ENCODE measurements around the gene PRMT5. TPM values are rescaled to one million over a fixed set of nuclear protein-coding genes. Genes with fewer than 3 reads are reported as not detected.

The PRMT5 gene
- total RNA-seq, 1 experiment from 2014 or later, result 101 TPM

DNA sequence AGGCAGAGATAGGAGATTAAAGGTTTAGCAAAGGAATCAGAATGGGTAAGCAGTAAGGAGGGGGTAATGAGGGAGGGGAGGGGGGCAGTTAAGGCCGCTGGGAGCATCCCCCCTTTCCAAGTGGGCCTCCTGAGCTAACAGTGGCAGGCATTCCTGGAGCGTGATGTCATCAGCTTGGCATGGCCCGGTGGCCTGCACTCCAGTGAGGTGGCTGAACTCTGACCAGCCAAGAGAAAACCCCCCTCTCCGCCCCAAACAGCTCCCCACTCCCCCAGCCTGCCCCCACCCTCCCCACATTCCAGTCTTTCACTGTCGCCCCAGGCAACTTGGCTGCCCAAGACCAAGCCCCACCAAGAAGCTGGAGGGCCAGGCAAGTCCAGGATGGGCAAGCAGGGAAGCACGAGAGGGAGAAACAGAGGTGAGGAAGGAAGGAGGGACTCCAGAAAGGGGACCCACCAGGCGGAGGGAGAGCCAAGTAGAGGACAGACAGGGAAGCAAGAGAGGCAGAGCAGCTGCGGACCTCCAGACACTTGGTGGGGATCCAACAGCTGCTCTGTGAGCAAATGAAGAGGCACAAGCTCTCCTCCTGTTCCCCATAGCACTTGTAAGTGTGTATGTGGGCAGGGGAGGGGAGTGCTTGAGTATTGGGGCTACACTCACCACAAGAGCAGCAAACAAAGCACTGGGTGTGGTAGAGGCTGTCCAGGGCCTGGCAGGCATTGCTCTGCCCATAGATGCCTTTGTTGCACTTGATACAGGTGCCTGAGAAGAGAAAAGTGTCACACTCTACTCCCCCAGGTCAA lies 48.7 kb upstream of the PRMT5 start:
- ATAC-seq (peak; percentile 34), DNase-seq (peak; percentile 92)
- H3K79me2 ChIP-seq (ENCODE audit: low read length), result peaks cover 73% of the 10 kb centered on the region
- H3K9me2 ChIP-seq (replicated peaks; ENCODE audit: low read length), result no peaks in the 10 kb centered on the region
- CTCF ChIA-PET, result interaction anchor here (0.6 to 2.4 kb wide), 3 partner anchors 8 to 663 kb away, joined by 3 to 11 read pairs (median 3); no protein-coding TSS in a partner anchor
- H3K27me3 ChIP-seq (ENCODE audit: low read length), result no peaks in the 10 kb centered on the region
- POLR2A ChIA-PET (ENCODE audit: unreplicated experiment), result interaction anchor here (0.6 to 0.8 kb wide), 4 partner anchors 8 to 117 kb away, joined by 3 to 16 read pairs (median 6); partner anchors contain the start of genes ACIN1, C14orf119 and LRP10
- 0 out of 2 replicates have a peak, but pooled peaks cover 5% of the 10 kb centered on the region for H4K20me1 ChIP-seq (ENCODE audit: low read length)
- no peak overlapping the region for H2AFZ ChIP-seq (ENCODE audit: low read length)
- H3F3A ChIP-seq (ENCODE audit: low read length, unreplicated experiment), result peaks cover 7% of the 10 kb centered on the region
- H3K9ac ChIP-seq (ENCODE audit: low read length), result peak overlapping the region; percentile 13; the same call in 1 of the 2 replicates
- peak overlapping the region; percentile 80 for H3K4me3 ChIP-seq (ENCODE audit: low read length)
- H3K27ac ChIP-seq (ENCODE audit: low read length), result peak overlapping the region; percentile 78
- intact Hi-C loops (cut with micrococcal nuclease), result loop anchor here (10.0 kb wide), 1 partner anchor 327 kb away; the partner anchor contains the start of genes BCL2L2 and PPP1R3E
- no peaks in the 10 kb centered on the region for H3K9me3 ChIP-seq (ENCODE audit: low read length)
- TF ChIP-seq, protein P1, sequence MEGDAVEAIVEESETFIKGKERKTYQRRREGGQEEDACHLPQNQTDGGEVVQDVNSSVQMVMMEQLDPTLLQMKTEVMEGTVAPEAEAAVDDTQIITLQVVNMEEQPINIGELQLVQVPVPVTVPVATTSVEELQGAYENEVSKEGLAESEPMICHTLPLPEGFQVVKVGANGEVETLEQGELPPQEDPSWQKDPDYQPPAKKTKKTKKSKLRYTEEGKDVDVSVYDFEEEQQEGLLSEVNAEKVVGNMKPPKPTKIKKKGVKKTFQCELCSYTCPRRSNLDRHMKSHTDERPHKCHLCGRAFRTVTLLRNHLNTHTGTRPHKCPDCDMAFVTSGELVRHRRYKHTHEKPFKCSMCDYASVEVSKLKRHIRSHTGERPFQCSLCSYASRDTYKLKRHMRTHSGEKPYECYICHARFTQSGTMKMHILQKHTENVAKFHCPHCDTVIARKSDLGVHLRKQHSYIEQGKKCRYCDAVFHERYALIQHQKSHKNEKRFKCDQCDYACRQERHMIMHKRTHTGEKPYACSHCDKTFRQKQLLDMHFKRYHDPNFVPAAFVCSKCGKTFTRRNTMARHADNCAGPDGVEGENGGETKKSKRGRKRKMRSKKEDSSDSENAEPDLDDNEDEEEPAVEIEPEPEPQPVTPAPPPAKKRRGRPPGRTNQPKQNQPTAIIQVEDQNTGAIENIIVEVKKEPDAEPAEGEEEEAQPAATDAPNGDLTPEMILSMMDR (conservative IDR thresholded peaks at IDR 0.05; ENCODE audit: low read depth, low read length), result no peak
- TF ChIP-seq EZH2phosphoT487 (IDR thresholded peaks at IDR 0.05; ENCODE audit: borderline replicate concordance, low read length) (no peak), EZH2 (IDR thresholded peaks at IDR 0.05; ENCODE audit: low read length, unreplicated experiment) (no peak)
- peak overlapping the region; percentile 85 for H3K4me2 ChIP-seq (ENCODE audit: low read length)
- H3K4me1 ChIP-seq (ENCODE audit: insufficient read depth, low read length), result peaks cover 46% of the 10 kb centered on the region
- H3K36me3 ChIP-seq (ENCODE audit: low read depth, low read length), result peaks cover 22% of the 10 kb centered on the region; the same call in 1 of the 2 replicates
- no TSS peak for BruUV-seq (replicated peaks)

DNA sequence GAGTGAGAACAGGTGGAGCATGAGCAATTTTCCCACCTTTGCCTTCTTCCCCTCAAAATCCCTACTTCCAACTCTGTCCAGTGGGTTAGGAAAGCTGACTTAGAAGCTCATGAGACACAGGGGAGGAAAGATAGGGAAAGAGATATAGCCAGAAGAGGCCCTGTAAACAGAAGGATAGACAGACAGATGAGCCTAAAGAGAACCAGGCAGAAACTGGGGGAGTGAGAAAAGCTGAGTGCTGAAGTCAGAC lies 48.2 kb upstream of the PRMT5 start:
- ChIA-PET CTCF (interaction anchor here (0.6 to 2.4 kb wide), 2 partner anchors 9 to 29 kb away, joined by 3 to 11 read pairs; no protein-coding TSS in a partner anchor), POLR2A (ENCODE audit: unreplicated experiment) (interaction anchor here (0.6 to 0.8 kb wide), 3 partner anchors 33 to 118 kb away, joined by 3 to 8 read pairs (median 5); partner anchors contain the start of genes ACIN1, C14orf119 and LRP10)
- peaks cover 68% of the 10 kb centered on the region for H3K79me2 ChIP-seq (ENCODE audit: low read length)
- H3K4me2 ChIP-seq (ENCODE audit: low read length), result peak overlapping the region; percentile 85
- H4K20me1 ChIP-seq (ENCODE audit: low read length), result 0 out of 2 replicates have a peak, but pooled peaks cover 6% of the 10 kb centered on the region
- peak overlapping the region; percentile 43 for H3K4me3 ChIP-seq (ENCODE audit: low read length)
- no peaks in the 10 kb centered on the region for H3K27me3 ChIP-seq (ENCODE audit: low read length)
- no peak for DNase-seq
- no TSS peak for BruUV-seq (replicated peaks)
- peak overlapping the region; percentile 13; the same call in 1 of the 2 replicates for H3K9ac ChIP-seq (ENCODE audit: low read length)
- intact Hi-C loops (cut with micrococcal nuclease), result loop anchor here (10.0 kb wide), 1 partner anchor 327 kb away; the partner anchor contains the start of genes BCL2L2 and PPP1R3E
- peaks cover 27% of the 10 kb centered on the region; the same call in 1 of the 2 replicates for H3K36me3 ChIP-seq (ENCODE audit: low read depth, low read length)
- peak overlapping the region; percentile 78 for H3K27ac ChIP-seq (ENCODE audit: low read length)
- peaks cover 46% of the 10 kb centered on the region for H3K4me1 ChIP-seq (ENCODE audit: insufficient read depth, low read length)
- TF ChIP-seq, protein P1 (conservative IDR thresholded peaks at IDR 0.05; ENCODE audit: low read depth, low read length), result no peak
- no peak for TF ChIP-seq EZH2 (IDR thresholded peaks at IDR 0.05; ENCODE audit: low read length, unreplicated experiment)
- TF ChIP-seq EZH2phosphoT487 (IDR thresholded peaks at IDR 0.05; ENCODE audit: borderline replicate concordance, low read length), result no peak
- H3K9me3 ChIP-seq (ENCODE audit: low read length), result no peaks in the 10 kb centered on the region
- no peaks in the 10 kb centered on the region for H3K9me2 ChIP-seq (replicated peaks; ENCODE audit: low read length)
- H2AFZ ChIP-seq (ENCODE audit: low read length), result no peak overlapping the region
- ATAC-seq, result no peak
- peaks cover 7% of the 10 kb centered on the region for H3F3A ChIP-seq (ENCODE audit: low read length, unreplicated experiment)
